Measurements from ENCODE around the gene RCAN2.

Gene RCAN2

GRCh38 chr6:46210294-46210693 lies 281.0 kb downstream of the RCAN2 start:
- H3K4me3 Mint-ChIP-seq, result no peak overlapping the region
- H3K4me1 Mint-ChIP-seq, result no peaks in the 10 kb centered on the region
- no peaks in the 10 kb centered on the region for H3K27me3 Mint-ChIP-seq
- H3K27ac Mint-ChIP-seq (ENCODE audit: low read depth), result no peak overlapping the region
- ATAC-seq (replicated peaks; ENCODE audit: extremely low read depth, poor library complexity, severe bottlenecking) (no peak), DNase-seq (ENCODE audit: low spot score in 2 of 2) (no peak)
- H3K36me3 Mint-ChIP-seq (ENCODE audit: insufficient read depth), result no peaks in the 10 kb centered on the region
- no peaks in the 10 kb centered on the region for H3K9me3 Mint-ChIP-seq

GRCh38 chr6:46208303-46208702 lies 282.9 kb downstream of the RCAN2 start:
- Mint-ChIP-seq H3K27ac (ENCODE audit: low read depth) (no peak overlapping the region), H3K9me3 (no peaks in the 10 kb centered on the region), H3K4me3 (no peak overlapping the region), H3K27me3 (no peaks in the 10 kb centered on the region), H3K4me1 (no peaks in the 10 kb centered on the region), H3K36me3 (ENCODE audit: insufficient read depth) (no peaks in the 10 kb centered on the region)
- DNase-seq (ENCODE audit: low spot score in 2 of 2) (no peak), ATAC-seq (replicated peaks; ENCODE audit: extremely low read depth, poor library complexity, severe bottlenecking) (no peak)

- Mint-ChIP-seq H3K9me3 (no peaks in the 10 kb centered on the region), H3K4me1 (no peaks in the 10 kb centered on the region), H3K27me3 (no peaks in the 10 kb centered on the region), H3K36me3 (ENCODE audit: insufficient read depth) (no peaks in the 10 kb centered on the region), H3K4me3 (no peak overlapping the region), H3K27ac (ENCODE audit: low read depth) (no peak overlapping the region)
- DNase-seq (ENCODE audit: low spot score in 2 of 2) (no peak), ATAC-seq (replicated peaks; ENCODE audit: extremely low read depth, poor library complexity, severe bottlenecking) (no peak)
Observed at GRCh38 chr6:46207174-46207573, 284.1 kb downstream of the RCAN2 start.

GRCh38 chr6:46204880-46205650 lies 286.2 kb downstream of the RCAN2 start:
- Mint-ChIP-seq H3K27me3 (no peaks in the 10 kb centered on the region), H3K36me3 (ENCODE audit: insufficient read depth) (no peaks in the 10 kb centered on the region), H3K9me3 (no peaks in the 10 kb centered on the region), H3K27ac (ENCODE audit: low read depth) (no peak overlapping the region), H3K4me3 (no peak overlapping the region), H3K4me1 (no peaks in the 10 kb centered on the region)
- ATAC-seq (replicated peaks; ENCODE audit: extremely low read depth, poor library complexity, severe bottlenecking), result no peak
- no peak for DNase-seq (ENCODE audit: low spot score in 2 of 2)

GRCh38 chr6:46203391-46204177 lies 287.7 kb downstream of the RCAN2 start:
- DNase-seq (ENCODE audit: low spot score in 2 of 2) (no peak), ATAC-seq (replicated peaks; ENCODE audit: extremely low read depth, poor library complexity, severe bottlenecking) (no peak)
- no peak overlapping the region for H3K27ac Mint-ChIP-seq (ENCODE audit: low read depth)
- H3K36me3 Mint-ChIP-seq (ENCODE audit: insufficient read depth), result no peaks in the 10 kb centered on the region
- H3K27me3 Mint-ChIP-seq, result no peaks in the 10 kb centered on the region
- no peaks in the 10 kb centered on the region for H3K9me3 Mint-ChIP-seq
- no peak overlapping the region for H3K4me3 Mint-ChIP-seq
- H3K4me1 Mint-ChIP-seq, result no peaks in the 10 kb centered on the region

- H3K4me3 Mint-ChIP-seq, result no peak overlapping the region
- H3K27me3 Mint-ChIP-seq, result no peaks in the 10 kb centered on the region
- DNase-seq (ENCODE audit: low spot score in 2 of 2) (no peak), ATAC-seq (replicated peaks; ENCODE audit: extremely low read depth, poor library complexity, severe bottlenecking) (no peak)
- H3K36me3 Mint-ChIP-seq (ENCODE audit: insufficient read depth), result no peaks in the 10 kb centered on the region
- no peak overlapping the region for H3K27ac Mint-ChIP-seq (ENCODE audit: low read depth)
- no peaks in the 10 kb centered on the region for H3K4me1 Mint-ChIP-seq
- no peaks in the 10 kb centered on the region for H3K9me3 Mint-ChIP-seq
Observed at GRCh38 chr6:46201702-46202101, 289.5 kb downstream of the RCAN2 start.

GRCh38 chr6:46199387-46199786 lies 291.9 kb downstream of the RCAN2 start:
- DNase-seq (ENCODE audit: low spot score in 2 of 2) (no peak), ATAC-seq (replicated peaks; ENCODE audit: extremely low read depth, poor library complexity, severe bottlenecking) (no peak)
- H3K9me3 Mint-ChIP-seq, result no peaks in the 10 kb centered on the region
- no peak overlapping the region for H3K4me3 Mint-ChIP-seq
- no peaks in the 10 kb centered on the region for H3K27me3 Mint-ChIP-seq
- H3K4me1 Mint-ChIP-seq, result no peaks in the 10 kb centered on the region
- H3K36me3 Mint-ChIP-seq (ENCODE audit: insufficient read depth), result no peaks in the 10 kb centered on the region
- no peak overlapping the region for H3K27ac Mint-ChIP-seq (ENCODE audit: low read depth)

GRCh38 chr6:46191961-46192360 lies 299.3 kb downstream of the RCAN2 start:
- Mint-ChIP-seq H3K4me1 (no peaks in the 10 kb centered on the region), H3K27me3 (peaks cover 10% of the 10 kb centered on the region), H3K36me3 (ENCODE audit: insufficient read depth) (no peaks in the 10 kb centered on the region), H3K9me3 (no peaks in the 10 kb centered on the region), H3K27ac (ENCODE audit: low read depth) (no peak overlapping the region), H3K4me3 (no peak overlapping the region)
- ATAC-seq (replicated peaks; ENCODE audit: extremely low read depth, poor library complexity, severe bottlenecking) (no peak), DNase-seq (ENCODE audit: low spot score in 2 of 2) (no peak)

- H3K36me3 Mint-ChIP-seq (ENCODE audit: insufficient read depth), result no peaks in the 10 kb centered on the region
- no peak overlapping the region for H3K4me3 Mint-ChIP-seq
Observed at GRCh38 chr6:46190889-46191288, 300.4 kb downstream of the RCAN2 start.

GRCh38 chr6:46189726-46190125 lies 301.5 kb downstream of the RCAN2 start:
- Mint-ChIP-seq H3K4me1 (no peaks in the 10 kb centered on the region), H3K36me3 (ENCODE audit: insufficient read depth) (no peaks in the 10 kb centered on the region), H3K27me3 (peaks cover 30% of the 10 kb centered on the region), H3K9me3 (no peaks in the 10 kb centered on the region), H3K27ac (ENCODE audit: low read depth) (no peak overlapping the region), H3K4me3 (no peak overlapping the region)
- no peak for DNase-seq (ENCODE audit: low spot score in 2 of 2)
- ATAC-seq (replicated peaks; ENCODE audit: extremely low read depth, poor library complexity, severe bottlenecking), result no peak

More at GRCh38 chr6:46190889-46191288, 300.4 kb downstream of the RCAN2 start:
- H3K27me3 Mint-ChIP-seq, result peaks cover 19% of the 10 kb centered on the region
- no peaks in the 10 kb centered on the region for H3K4me1 Mint-ChIP-seq
- no peak for ATAC-seq (replicated peaks; ENCODE audit: extremely low read depth, poor library complexity, severe bottlenecking)
- H3K9me3 Mint-ChIP-seq, result no peaks in the 10 kb centered on the region
- DNase-seq (ENCODE audit: low spot score in 2 of 2), result no peak
- no peak overlapping the region for H3K27ac Mint-ChIP-seq (ENCODE audit: low read depth)

GRCh38 chr6:46186583-46186982 lies 304.7 kb downstream of the RCAN2 start:
- DNase-seq (ENCODE audit: low spot score in 2 of 2), result no peak
- peaks cover 25% of the 10 kb centered on the region for H3K27me3 Mint-ChIP-seq

GRCh38 chr6:46184114-46184513 lies 307.1 kb downstream of the RCAN2 start:
- Mint-ChIP-seq H3K27ac (ENCODE audit: low read depth) (no peak overlapping the region), H3K27me3 (peaks cover 25% of the 10 kb centered on the region), H3K4me1 (no peaks in the 10 kb centered on the region), H3K4me3 (no peak overlapping the region), H3K9me3 (no peaks in the 10 kb centered on the region), H3K36me3 (ENCODE audit: insufficient read depth) (no peaks in the 10 kb centered on the region)
- DNase-seq (ENCODE audit: low spot score in 2 of 2) (no peak), ATAC-seq (replicated peaks; ENCODE audit: extremely low read depth, poor library complexity, severe bottlenecking) (no peak)

More at GRCh38 chr6:46186583-46186982, 304.7 kb downstream of the RCAN2 start:
- no peaks in the 10 kb centered on the region for H3K4me1 Mint-ChIP-seq
- no peaks in the 10 kb centered on the region for H3K9me3 Mint-ChIP-seq
- H3K36me3 Mint-ChIP-seq (ENCODE audit: insufficient read depth), result no peaks in the 10 kb centered on the region
- H3K27ac Mint-ChIP-seq (ENCODE audit: low read depth), result no peak overlapping the region
- no peak overlapping the region for H3K4me3 Mint-ChIP-seq
- ATAC-seq (replicated peaks; ENCODE audit: extremely low read depth, poor library complexity, severe bottlenecking), result no peak

- Mint-ChIP-seq H3K9me3 (no peaks in the 10 kb centered on the region), H3K4me3 (peak overlapping the region; percentile 58), H3K4me1 (peaks cover 45% of the 10 kb centered on the region), H3K27ac (ENCODE audit: low read depth) (no peak overlapping the region), H3K36me3 (ENCODE audit: insufficient read depth) (peaks cover 4% of the 10 kb centered on the region), H3K27me3 (no peaks in the 10 kb centered on the region)
- DNase-seq (ENCODE audit: low spot score in 2 of 2) (no peak), ATAC-seq (replicated peaks; ENCODE audit: extremely low read depth, poor library complexity, severe bottlenecking) (no peak)
Observed at GRCh38 chr6:46175976-46176375, 315.3 kb downstream of the RCAN2 start.
